Activated CD8-positive, alpha-beta memory T cell treated with anti-CD3 and anti-CD28 coated beads for 24 hours (primary cell): ENCODE data around the gene ADTRP.
"Not testable (repeated sequence)": the region's sequence is repeated elsewhere in the genome, so short reads cannot be mapped to it uniquely, and the experiment has no call there.

Source experiments
- DNase-seq: peaks from one replicate; pipeline ENCODE4 v3.0.0-alpha.2; 2020

Gene ADTRP

DNA sequence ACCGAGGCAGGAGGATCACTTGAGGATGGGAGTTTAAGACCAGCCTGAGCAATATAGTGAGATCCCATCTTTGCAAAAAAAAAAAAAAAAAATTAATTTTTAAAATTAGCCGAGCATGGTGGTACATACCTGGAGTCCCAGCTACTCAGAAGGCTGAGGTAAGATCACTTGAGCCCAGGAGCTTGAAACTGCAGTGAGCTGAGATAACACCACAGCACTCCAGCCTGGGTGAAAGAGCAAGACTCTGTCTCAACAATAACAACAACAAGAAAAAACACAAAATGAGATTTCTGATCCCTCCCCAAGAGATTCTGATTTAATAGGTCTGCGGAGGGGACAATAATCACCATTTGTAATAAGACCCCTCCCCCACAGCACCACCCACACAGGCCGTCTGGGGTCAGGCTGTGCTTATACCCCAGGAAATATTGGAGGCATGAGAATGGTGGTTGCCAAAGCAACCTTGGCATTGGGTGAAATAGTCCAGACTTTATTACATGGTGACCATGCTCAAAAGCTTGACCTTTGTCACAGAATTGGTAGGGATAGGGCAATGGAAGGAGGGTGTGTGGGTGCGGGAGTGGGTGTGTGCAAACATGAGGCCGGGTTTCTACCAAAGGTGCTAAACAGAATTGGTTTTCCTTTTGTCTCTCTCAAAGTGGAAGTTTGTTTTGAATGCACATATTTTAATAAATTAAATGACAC is 24.4 kb upstream of the ADTRP start:
- DNase-seq = no peak

DNA sequence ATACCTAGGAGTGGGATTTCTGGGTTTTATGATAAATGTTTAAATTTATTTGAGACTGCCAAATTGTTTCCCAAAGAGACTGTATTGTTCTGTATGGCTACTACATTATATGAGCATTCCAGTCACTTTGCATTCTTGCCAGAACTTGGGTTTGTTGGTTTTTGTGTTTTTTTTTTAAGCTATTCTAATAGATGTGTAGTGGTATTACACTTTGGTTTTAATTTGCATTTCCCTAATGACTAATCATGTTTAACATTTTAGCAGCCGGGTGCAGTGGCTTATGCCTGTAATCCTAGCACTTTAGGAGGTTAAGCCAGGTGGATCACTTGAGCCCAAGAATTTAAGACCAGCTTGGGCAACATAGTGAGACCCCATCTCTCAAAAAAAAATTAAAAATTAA is 21.9 kb upstream of the ADTRP start:
- not testable (repeated sequence) for DNase-seq

DNA sequence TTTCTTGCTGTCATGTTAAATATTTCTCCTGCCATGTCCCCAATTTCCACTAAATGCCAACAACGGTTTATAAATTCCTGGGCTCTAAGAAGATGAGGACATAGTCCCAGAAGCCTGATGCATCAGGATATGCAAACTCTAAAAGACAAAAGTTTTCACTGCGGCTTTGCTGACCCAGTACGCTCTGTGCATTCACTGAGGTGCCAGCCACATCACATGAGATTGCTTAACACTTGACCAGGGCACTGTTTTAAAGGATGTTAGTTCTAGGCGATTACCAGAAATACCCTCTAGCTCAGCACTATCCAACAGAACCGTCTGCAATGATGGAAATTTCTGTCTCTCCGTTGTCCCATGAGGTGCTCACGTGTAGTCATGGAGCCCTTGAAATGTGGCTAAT is 19.9 kb upstream of the ADTRP start:
- no peak for DNase-seq

DNA sequence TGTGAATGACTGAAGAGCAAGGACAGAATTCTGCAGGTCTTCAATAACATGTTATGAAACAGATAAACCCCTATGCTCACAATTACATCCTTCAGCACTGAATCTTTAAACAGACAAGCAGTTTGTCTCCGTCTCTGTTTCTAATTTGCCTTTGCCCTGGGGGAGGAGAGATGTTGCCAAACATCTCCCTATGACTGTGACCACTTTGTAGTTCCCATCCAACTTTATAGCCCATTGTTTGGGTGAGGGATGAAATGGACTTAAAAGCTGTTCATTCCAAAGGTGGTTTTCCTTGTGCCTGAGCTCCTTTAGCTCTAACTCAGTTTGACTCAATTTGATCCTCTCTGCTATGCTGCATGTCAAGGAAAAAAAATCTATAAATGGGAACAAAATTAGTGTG is 19.5 kb upstream of the ADTRP start:
- no peak for DNase-seq

DNA sequence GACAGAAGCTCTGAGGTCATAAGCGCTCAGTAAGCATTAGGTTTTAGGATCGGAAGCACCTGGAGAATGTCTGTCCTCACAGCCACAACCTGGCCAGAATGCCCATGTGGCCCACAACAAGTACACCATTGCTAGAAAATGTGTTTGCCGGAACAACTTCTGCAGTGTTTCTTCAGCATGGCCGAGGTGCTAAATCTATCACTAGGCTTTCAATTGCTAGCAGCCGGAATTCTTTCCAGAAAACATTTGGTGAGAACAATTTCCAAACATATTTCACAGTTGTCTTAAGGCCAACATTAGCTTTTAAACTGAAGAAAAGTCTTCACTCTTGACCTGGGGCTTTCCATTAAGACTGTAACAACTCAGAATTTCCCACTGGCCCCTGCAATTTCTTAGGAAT is 18.2 kb upstream of the ADTRP start:
- DNase-seq = no peak

DNA sequence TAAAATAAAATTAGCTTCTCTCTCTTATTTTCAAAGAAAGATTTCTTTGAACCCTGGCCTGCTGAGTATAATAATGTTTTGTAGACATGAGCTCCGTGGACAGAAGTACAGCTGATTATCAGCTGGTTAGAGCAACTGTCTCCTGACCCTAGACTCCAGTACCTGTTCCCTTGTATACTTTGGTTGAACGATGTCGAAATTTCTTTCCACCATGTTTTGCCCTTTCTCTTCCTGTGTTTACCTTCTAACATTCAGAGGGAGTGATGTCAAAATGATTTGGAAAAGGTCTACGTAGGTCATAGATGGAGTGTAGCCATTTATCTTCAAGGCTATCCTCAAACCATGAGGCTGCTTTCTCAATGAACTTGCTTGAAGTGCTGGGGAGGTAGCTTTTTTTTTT is 16.8 kb upstream of the ADTRP start:
- no peak for DNase-seq

DNA sequence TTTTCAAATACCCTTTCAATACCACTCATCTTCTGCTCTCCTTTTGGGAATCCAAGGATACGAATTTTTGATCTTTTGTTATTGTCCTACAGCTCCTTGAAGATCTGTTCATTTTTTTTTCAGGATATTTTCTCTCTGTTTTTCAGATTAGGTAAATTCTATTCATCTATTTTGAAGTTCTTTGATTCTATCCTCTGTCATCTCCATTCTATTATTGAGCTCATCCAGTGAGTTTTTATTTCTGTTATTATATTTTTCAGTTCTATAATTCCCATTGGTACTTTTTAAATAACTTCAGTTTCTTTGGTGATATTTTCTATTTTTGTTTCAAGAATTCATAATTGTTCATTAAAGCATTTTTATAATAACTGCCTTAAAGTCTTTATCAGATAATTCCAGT is 14.7 kb upstream of the ADTRP start:
- DNase-seq = no peak

DNA sequence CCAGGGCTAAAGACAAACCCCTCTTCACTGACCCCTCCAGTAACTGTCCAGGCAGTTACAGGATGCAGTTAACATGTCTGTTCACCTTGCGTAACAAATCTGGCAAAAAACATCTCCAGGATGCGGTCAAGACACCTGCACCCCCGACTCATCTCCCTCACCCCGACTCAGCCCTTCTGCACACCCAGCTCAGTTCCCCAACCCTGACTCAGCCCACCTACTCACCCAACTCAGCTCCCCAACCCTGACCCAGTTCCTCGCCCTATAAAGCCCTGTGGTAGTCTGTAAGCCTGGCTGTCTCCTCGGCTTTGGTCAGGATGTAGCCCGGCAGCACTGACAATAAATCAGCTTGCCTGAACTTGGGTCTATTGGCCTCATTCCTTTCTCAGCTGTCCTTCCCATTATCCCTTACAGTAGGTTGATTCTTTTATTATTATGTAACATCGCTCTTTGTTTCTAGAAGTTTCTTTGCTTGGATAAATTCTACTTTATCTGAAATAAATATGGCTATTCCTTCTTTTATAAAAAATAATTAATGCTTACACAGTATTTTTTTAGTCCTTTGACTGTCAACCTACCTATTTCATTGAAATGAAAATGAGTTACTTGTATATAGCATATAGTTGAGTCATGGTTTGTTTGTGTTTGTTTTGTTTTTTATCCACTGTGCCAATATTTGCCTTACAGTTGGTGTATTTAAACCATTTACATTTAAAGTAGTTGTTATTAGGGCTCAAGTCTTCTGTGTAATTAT is 12.9 kb upstream of the ADTRP start:
- DNase-seq = no peak

DNA sequence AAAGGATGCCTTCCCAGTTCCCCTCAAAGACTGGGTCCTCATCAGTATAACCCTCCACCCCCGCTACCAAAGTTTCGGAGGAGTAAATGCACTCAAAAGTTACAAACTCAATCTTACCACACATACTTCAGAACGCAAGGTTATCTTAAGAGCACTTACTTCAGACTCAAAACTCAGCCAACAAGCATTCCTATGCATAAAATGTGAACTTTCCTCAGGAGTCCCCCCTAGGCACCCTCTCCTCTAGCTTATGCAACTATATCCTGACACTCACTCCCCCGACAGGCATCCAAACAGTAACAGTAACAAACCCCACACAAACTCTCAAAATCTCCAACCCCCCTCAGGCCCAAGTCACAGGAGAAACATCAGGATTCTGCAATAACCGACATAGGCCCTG is 11.1 kb upstream of the ADTRP start:
- no peak for DNase-seq

DNA sequence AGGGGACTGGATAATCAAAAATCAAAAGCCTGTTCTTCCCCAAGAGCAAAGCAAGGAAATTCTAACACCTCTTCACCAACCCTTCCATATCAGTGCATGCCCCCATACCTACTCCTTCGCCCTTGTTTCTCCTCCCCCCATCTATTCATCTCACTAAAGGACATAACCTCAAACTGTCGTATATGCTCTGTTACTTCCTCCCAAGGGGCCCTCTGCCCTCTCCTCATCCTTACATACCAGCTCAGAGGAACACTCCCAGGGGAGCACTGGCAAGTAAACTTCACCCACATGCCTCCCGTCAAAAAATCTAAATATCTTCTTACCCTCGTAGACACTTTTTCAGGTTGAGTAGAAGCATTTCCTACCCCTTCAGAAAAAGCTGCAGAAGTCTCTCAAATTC is 9.4 kb upstream of the ADTRP start:
- DNase-seq = no peak

DNA sequence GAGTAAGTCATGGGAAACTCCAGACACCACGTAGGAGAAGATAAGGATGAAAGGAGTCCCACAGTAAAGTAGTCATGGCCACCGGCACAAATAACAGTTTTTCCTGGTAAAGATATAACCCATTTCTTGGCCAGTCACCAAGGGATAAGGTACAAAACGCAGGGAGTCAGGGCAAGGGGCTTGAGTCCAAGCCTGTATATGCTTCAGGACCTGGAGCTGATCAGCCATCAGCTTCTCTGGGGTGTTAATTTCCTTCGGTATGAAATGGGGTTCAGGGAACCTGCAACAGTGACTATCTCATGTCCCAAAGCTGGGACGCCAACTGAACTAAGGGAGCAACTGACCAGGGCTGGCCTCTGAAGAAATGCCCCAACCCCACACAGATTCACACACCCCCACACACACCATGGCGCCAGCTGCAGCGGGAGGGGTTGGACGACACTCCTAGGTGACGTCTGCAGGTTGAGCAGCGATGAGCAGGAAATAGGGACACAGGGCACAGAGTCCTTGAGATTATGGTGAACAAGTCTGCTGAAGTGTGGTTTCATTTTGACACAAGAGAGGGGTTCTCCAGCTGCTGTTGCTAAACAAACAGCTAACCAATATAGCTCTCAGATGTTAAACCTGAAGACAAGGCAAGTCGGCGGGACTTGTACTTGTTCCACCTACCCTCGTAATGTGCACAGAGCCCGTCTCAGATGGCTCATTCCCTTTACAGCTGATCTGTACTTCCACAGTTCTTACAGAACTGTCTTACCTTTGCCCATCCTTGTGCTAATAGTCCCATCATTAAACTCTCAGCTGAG is 7.4 kb upstream of the ADTRP start:
- no peak for DNase-seq

DNA sequence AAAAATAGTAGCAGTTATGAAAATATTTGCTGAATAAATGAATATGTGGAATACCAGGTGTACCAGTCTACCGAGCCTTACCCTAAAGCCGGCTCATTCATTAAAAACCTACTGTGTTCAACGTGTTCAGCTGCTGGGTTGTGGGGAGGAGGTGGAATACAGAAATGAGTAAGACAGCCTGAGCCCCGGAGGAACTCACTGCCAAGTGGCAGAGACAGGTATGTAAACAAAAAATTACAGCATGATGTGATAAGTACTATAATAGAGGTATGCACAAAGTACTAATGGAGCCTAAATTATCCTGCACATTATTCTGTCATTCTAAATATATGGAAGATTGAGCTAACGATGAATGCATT is 6.8 kb upstream of the ADTRP start:
- no peak for DNase-seq

DNA sequence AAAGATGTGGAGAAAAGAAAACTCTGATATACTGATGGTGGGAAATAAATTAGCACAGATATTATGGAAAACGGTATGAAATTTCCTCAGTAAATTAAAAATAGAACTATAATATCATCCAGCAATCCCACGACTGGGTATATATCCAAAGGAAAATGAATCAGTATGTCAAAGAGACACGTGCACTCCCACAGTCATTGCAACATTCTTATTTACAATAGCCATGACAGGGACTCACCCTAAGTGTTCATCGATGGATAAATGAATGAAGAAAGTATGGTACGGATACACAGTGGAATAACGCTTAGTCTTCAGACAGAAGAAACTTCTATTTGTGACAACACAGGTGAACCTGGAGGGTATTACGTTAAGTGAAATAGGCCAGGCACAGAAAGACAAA is 5.7 kb upstream of the ADTRP start:
- DNase-seq = no peak

DNA sequence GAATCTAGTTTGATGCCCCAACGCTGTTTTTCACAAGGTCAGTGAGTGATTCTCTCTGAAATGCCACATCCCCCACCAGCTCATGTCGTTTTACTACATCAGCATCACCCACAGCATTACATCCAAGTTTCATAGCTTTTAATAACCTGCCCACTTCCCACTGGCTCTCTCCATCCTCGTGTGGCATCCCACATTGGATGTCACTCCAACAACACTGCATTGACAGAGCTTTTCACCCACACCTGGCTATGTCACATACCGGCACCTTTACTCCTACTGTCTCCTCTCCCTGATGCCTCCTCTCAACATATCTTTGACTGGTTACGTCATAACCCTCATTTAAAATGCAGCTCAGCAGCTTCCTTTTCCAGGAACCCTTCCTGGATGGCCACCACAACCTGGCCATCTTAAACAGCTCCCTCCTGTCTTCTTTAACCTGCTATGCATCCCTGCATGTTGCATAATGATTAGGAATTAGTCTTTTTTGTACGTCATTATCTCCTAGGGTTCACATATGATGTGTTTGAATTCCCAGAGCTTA is 5.0 kb upstream of the ADTRP start:
- no peak for DNase-seq

DNA sequence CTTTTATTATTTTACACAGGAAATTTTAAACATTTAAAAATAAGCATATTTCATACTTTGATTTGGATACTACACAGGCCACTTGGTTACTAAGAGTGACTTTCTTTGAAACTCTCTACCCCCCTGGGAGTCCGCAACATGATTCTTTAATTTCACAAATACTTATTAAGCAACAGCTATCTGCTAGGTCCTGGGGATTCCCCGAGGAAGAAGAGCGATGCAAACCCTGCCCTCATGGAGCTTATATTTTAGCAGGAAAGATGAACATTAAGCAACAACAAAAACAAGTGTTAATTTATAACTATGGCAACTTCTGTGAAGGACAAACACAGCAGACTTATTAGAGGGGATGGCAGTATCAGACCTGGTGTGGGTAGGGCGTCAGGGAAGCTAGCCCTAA is 3.9 kb upstream of the ADTRP start:
- DNase-seq = no peak

DNA sequence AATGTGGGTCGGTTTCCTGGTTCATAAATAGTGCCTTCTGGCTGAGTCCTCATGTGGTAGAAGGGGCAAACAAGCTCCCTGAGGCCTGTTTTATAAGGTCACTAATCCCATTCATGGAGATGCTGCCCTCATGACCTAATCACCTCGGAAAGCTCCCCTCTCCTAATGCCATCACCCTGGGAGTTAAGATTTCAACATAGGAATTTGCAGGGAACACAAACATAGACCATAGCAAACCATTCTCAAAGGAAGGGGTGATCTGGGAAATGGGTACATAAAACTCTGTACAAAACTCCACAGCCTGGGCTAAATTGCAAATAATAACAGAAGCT is 1.5 kb upstream of the ADTRP start:
- DNase-seq = no peak

DNA sequence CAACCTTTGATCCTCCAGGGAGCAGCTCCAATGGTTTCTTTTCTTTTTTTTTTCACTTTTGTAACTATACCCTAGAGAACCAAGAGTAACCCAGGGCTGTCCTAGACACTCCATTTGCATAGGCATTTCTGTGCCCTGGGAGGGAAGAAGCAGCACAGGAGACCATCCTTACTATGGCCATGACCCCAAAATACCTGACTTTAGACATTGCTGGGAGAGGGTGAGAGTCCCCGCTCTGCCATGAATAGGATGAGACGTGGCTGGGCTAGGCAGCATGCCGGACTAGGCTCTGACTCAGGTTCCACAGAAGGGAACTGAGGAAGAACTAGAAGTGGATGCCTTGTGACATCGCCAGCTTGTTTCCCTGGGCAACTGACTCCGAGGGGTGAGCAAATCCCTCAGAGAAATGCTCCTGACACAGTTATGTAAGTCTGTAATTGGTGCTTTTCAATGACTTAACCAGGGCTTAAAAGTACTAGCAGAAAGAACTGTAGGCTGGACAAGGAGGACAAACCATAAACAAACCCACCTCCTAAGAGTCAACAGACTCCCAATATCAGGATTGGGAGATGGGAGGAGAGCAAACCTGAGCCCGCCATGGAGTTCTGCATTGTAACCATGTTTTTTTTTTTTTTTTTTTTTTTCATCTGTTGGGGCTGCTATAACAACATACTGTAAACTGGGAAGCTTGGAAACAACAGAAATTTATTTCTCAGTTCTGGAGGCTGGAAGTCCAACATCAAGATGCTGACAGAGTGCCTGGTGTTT is 910 bp upstream of the ADTRP start:
- no peak for DNase-seq

DNA sequence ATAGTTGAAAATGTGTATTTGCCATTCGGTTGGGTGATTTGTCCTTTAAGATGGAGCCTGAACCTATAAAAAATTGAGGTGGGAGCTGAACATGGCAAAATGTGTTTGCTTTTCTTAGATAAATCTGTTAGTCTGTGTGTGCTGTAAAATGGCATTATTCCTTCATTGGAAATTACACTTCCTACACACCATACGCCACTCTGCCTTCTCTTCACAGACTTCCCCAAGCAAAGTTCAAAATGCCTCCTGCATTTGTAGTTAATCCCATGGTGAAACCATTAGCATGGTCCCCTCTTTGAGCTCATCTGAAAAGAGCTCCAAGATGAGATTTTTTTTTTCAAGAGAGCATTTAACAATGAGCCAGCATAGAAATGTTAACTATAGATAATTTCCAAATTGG is 567 bp downstream of the ADTRP start:
- no peak for DNase-seq

DNA sequence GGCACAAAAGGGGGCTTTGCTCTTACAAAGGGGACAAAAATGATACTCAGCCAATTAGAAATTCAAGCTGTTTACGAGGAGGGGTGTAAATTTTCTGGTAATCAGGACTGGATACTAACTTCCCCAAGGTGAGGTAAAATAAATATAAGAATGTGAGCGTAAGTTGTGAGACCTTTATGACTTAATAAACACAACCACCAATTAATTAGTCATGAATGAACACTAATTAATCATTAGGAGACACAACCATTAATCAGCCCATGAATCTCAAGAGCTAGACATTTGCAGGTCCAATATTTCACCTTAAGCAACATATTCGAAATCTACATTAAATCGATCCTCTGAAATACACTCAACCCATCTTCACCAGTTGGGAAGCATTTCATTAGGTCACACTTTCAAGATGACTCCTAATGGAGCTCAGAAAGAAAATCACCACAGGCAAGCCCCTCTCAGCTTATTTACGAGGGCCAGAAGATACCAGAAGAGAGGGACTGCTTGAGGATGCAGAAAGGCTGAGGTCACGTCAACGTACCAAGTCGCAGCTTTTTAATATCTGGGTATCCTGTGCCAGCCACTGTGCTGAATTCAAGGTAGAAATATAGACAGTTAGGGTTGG is 2.7 kb downstream of the ADTRP start:
- DNase-seq = no peak

DNA sequence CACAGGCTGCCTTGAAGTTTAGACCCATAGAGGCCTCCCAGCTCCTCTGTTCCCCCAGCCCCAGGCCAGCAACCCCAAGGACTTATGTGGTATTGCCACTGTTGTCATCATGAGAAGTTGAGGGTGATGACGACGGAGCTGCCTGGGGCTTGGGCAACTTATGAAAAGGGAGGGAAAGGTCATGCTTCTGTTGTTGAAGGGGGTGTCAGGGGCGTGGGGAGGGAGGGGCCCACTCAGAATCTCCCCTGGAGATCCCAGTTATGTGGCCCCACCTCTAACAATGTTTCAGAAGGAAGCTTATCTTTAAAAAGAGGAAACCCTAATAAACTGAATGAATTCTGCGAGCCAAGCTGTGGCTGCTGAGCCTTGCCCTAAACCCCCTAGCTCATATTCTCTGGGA is 4.2 kb downstream of the ADTRP start:
- no peak for DNase-seq

DNA sequence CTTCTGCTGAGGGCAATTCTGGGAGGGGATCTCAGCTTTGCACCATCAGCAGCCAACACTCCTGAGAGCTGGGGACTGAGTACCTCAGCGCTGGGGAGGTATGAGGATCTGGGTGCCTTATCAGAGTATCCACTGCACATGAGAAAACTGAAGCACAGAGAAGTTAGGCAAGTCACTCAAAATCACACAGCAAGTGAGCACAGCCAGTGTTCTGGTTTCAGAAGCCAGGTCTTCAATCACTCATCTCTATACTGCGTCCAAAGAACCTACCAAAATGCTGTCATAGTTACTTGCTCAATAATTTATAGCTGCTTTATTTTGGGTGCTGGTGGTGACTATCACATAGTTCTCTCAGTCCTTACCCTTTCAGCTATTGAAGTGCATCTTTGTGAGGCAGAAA is 5.0 kb downstream of the ADTRP start:
- no peak for DNase-seq

DNA sequence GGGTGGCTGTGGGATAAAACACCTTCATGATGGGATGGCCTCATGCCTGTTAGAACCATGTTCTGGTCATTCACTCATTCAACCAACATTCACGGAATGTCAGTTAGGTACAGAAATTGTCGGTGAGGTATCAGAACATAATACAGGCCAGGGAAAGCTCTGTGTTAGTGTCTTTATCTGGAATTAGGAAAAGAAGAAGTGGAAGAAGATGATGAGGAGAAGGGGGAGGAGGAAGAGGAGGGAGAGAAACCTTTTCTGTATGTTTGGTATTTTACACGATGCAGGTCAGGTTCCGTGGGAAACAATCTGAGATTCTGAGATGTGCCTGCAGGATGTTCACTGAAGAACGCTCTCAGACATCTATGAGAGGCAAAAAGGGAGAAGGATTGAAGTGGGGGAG is 5.6 kb downstream of the ADTRP start:
- DNase-seq = no peak
